Measurements from ENCODE around the gene MED16.
A peak's percentile ranks its signal among the peaks of the same experiment; 100 is the strongest.
"Not testable (repeated sequence)": the region's sequence is repeated elsewhere in the genome, so short reads cannot be mapped to it uniquely, and the experiment has no call there.

MED16 gene

DNA sequence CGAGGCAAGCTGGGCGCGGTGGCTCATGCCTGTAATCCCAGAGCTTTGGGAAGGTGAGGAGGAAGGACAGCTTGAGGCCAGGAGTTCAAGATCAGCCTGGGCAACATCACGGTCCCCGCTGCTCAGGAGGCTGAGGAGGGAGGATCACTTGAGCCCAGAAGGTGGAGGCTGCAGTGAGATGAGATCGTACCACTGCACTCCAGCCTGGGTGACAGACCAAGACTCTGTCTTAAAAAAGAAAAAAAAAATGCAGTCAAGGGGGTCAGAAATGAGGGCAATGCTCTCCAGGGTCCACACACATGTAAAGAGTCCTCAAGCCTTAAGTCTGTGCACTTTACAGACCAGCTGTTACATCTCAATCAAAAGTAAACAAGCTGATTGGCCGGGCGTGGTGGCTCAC is 11.6 kb upstream of the MED16 start:
- DNase-seq, result no peak

DNA sequence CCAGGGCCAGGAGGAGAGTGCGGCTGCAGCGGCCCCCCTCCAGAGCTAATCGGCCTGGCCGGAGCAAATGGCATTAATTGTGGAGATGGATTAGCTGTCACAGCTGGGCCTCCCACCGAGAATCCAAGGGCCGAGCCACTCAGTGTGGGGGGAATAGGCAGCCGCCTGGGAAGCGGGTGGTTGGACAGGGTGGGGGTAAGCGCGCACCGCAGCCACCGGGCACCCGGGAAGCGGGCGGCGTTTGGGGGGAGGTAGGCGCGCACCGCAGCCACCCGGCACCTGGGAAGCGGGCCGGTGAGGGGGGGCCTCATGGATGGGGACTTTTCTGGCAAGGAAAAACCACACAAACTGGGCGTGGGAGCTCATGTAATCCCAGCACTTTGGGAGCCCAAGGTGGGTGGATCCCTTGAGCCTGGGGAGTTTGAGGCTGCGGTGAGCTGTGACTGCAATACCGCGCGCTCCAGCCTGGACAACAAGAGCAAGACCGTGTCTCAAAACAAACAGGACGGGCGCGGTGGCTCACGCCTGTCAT is 10.3 kb upstream of the MED16 start:
- no peak for DNase-seq

DNA sequence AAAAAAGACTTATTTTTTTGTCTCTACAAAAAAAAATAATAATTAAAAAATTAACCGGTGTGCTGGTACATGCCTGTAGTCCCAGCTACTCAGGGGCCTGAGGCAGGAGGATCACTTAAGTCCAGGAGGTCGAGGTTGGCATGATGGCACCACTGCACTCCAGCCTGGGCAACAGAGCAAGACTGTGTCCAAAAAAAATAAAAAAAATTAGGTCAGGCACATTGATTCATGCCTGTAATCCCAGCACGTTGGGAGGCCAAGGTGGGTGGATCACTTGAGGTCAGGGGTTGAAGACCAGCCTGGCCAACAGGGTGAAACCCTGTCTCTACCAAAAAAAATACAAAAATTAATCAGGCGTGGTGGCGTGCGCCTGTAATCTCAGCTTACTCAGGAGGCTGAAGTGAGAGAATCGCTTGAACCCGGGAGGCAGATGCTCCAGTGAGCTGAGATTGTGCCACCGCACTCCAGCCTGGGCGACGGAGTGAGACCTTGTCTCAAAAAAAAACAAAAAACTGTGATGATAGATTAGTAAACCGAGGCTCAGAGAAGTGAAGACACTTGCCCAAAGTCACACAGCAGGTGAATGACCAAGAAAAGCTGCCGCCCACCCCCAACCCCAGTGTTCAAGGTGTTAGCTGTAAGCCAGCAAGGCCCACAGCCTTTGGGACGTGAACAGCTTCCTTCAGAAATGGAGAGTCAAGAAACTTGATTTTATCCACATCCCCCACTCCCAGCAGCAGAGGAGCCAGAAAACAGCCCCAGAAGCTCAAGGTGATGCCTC is 9.6 kb upstream of the MED16 start:
- no peak for DNase-seq

DNA sequence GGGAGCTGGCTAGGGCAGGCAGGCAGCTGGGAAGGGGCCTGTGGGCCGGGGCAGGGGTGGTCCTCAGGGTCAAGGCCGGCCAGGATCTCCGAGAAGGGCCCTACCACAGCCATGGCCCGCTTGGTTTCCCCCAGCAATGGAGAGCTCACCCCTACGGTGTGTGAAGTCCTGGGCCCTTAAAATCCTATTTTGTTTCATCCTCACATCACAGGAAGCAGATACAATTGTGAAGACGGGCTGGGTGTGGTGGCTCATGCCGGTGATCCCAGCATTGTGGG is 9.0 kb upstream of the MED16 start:
- DNase-seq, result no peak

DNA sequence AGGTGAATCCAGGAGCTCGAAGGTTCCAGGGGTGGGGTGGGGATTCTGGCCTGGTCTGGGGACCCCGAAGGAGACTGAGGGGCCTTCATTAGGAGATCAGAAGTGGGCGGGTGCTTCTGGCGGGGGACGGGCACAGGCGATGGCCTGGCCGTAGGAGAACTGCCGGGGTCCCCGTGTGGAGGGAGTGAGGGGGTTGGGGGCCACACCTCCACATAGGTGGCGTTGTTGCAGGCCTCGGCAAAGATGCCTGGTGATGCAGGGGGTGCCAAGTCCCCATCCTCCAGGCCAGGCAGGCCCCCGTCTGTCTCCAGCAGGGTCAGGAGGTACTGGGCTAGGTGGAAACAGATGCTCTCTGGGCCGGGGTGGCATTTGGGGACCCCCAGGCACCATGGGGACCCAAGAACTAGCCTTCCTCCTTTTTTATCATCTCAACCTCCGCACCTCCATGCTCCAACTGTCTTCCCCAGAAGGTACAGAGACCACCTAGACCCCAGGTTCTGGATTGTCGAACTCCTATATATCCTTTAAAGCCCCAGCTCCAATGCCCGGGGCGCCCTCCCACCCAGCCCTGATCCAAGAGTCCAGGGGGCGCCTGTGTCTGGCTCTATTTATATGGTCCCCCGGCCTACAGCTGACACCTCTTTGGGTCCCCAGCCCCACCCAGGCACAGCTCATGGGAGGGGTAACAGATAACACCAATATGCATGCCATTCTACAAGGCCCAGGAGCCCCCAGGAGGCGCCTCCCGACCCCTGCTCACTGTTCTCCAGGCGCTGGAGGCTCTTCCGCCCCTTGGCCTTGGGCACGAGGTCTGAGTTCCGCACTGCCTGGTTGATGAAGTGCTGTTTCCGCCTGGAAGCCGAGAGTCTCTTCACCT is 8.5 kb upstream of the MED16 start:
- no peak for DNase-seq

DNA sequence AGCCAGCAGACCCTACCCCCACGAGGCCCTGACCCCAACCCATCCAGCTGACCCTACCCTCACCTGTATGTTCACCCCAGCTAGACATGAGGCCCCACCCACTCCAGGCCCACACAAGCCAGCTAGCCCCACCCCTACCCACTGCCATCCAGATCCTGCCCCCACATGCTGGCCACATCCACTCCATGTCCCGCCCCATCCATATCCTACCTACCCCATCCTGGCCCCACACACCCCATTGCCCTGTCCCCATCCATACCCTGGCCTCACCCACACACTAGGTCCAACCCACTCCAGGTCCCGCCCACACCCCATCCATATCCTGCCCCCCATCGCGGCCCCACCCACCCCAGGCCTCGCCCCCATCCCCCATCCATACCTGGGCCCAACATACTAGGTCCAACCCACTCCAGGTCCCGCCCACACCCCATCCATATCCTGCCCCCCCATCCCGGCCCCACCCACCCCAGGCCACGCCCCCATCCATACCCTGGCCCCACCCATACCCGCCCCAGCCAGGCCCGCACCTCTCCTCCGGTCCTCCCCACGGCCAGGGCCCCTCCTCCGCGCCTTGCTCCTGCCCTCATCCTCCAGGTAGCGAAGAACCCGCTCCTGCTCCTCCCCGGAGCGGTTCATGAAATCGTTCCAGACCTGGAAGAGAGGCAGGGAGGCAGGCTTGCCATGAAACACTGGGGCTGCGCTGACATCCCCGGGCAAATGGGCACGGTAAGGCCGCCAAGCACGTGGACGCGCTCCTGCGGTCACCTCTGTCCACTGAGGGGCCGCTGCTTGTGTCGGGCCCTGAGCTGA is 7.5 kb upstream of the MED16 start:
- DNase-seq, result no peak

DNA sequence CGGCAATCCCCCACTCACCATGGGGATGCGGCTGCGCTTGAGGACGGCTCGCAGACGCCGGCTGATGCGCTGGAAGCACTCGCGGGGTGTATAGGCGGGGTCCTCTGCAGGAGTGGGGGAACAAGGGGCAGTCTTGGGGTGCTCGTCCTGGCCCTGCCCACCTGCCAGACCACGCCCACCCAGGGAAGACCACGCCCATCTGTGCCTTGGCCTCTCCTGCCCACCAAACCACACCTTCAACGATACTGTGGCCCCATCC is 7.0 kb upstream of the MED16 start:
- DNase-seq, result no peak

DNA sequence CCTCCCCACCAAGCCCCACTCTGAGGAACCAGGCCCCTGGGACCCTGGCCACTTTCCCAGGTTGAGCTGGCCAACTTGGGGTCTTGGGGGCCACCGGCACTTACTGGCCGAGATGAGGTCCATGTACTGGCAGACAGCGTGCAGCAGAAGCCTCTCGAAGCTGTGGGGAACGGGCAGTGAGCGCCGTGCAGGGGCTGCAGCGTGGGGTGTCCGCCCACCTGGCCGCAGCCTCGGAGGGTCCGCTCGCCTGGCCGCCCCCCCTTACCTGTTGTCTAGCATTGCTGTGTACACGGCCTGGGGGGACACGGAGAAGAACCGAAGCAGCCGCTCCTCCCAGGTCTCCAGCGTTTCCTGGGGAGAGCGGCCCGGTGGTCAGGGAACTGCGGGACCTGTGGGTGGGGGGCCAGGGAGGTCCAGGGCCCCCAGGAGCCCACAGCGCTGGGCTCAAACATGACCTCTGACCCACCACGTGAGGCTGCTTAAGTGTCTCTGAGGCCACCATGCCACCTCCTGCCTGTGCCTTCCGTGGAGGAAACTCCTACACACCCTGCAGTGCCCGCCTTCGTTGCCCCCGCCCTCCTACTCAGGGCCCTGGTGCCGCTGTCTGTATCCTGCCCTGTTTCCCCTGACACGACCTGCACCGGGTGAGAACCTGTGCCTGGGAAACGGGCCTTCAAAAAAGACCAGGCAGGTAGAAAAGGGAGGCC is 6.5 kb upstream of the MED16 start:
- DNase-seq, result no peak

DNA sequence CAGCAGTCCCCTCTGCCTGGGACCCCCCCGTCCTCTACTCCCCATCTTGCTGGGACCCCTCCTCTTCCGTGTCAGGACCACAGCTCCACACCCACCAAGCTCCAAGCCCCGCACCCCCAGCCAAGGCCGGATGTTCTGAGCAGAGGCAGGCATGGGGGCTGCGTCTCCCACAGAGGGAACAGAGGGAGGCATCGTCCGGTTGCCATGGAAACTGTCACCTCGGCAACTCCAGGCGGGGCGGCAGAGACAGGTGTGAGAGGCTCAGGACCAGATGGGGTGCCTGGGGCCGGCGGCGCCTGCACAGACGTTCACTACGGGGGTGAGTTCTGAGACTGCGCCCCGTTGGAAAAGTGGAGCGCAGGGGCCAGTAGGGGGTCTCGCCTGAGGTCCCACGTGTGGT is 5.7 kb upstream of the MED16 start:
- no peak for DNase-seq

DNA sequence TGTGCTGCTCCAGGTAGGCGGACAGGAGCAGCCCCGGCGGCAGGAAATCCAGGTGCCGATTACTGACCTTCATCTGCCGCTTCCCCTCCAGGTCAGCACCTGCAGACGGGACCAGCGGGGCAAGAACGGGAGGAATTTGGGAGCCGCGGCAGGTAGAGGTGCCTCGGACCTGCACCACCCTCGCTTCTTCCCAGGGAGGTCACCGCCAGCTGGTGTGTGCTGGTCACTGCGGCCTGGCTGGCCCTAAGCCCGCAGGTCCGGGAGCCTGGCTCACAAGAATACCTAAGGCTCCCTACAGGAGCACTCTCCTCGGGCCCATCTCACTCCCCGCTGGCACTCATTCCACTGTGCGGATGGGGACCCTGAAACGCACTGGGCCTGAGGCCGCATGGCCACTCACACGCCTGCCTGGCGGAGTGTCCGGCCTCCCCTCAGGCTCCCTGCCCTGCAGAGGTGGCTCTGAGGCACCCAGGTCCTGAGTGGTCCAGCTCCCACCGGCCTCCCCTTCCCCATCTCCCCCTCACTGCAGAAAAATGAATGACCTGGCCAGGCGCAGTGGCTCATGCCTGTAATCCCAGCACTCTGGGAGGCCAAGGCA is 4.6 kb upstream of the MED16 start:
- DNase-seq, result no peak

DNA sequence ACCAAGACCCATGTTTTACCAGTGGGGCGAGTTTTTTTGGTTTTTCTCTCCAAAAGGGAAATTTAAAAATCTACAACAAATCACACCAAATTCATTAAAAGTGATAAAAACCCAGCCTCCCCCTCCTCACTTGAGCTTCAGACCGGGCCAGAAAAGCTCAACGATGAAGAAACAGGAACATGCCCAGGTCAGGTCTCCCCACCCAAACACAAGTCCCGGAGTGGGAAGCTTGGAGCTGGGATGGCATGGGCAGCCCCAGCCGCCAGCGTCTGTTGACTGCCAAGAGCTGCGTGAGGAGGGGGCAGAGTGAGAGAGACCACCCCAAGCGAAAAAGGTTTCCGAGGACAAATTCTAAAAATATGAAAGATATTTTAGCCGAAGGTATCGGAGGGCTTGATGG is 4.0 kb upstream of the MED16 start:
- no peak for DNase-seq

DNA sequence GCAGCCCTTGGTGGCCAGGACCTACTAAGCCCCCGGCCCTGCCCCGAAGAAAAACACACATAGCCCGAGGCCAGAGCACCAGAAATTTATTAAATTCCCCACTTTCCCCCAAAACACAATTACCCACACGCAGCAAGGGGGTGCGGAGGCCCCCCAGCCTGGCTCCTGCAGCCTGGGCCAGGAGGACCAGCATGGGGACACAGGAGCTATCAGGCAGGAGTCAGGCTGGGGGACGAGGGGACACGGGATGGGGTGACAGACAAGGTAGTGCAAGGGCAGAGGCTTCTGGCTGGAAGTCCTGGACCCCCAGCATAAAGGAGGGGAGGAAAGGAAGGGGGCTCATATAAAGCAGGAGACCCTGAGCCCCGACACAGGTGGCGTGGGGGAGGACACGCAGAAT is 3.4 kb upstream of the MED16 start:
- no peak for DNase-seq

DNA sequence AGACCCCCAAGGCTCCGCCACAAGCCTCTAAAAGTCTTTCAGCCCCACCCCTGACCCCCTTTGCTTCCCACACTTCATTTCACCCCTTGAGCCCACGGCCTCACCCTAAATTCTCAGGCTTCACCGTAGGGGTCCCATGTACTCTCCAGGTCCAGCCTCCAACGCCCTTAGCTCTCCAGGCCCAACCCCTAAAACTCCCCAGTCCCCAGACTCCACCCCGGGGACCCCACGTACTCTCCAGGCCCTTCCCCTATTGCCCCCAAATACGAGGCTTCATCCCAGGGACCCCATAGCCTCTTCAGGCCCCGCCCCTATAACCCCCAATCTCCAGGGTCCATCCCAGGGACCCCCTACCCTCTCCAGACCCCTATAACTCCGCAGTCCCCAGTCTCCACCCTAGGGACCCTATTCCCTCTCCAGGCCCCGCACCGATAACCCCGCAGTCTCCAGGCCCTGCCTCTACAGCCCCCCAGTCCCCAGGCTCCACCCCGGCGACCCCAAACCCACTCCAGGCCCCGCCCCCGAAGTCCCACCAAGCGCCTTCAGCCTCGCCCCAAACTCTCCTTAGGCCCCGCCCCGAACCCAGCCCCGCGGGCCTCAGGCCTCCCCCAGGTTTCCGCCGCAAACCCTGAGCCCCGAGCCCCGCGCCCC is 619 bp downstream of the MED16 start:
- peak; percentile 55 for DNase-seq

DNA sequence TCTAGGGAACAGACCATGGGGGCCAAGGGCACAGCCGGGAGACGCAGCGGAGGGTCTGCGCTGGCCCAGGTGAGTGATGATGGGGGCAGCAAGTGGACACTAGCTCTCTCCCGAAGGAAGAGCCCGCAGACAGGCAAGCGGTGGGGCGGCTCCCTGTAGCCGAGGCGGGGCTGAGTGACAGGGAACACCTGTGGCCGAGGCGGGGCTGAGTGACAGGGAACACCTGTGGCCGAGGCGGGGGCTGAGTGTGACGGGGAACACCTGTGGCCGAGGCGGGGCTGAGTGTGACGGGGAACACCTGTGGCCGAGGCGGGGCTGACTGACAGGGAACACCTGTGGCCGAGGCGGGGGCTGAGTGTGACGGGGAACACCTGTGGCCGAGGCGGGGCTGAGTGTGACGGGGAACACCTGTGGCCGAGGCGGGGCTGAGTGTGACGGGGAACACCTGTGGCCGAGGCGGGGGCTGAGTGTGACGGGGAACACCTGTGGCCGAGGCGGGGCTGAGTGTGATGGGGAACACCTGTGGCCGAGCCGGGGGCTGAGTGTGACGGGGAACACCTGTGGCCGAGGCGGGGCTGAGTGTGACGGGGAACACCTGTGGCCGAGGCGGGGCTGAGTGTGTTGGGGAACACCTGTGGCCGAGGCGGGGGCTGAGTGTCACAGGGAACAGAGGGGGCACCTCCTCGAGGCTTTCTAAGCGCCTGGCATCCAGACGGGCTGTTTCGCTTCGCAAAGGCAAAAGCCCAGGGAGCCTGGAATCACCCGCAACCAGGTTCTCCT is 1.4 kb downstream of the MED16 start:
- not testable (repeated sequence) for DNase-seq

DNA sequence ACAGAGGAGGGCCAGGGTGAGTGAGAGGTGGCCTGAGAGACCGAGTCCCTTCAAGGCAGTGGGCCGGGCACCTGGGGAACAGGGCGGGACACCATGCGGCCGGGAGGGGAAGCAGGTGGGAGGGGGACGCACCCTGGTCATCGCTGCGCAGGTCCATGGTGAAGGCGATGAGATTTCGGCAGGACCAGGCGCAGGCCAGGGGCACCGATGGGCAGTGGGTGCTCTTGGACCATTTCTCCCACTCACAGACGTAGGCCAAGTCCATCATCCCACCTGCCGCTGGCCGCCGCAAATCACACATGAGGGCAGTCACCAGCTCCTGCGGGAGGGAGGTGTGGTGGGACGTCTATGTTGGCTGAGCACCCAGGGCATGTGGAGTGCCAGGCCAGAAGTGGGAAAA is 2.2 kb downstream of the MED16 start:
- DNase-seq, result no peak

DNA sequence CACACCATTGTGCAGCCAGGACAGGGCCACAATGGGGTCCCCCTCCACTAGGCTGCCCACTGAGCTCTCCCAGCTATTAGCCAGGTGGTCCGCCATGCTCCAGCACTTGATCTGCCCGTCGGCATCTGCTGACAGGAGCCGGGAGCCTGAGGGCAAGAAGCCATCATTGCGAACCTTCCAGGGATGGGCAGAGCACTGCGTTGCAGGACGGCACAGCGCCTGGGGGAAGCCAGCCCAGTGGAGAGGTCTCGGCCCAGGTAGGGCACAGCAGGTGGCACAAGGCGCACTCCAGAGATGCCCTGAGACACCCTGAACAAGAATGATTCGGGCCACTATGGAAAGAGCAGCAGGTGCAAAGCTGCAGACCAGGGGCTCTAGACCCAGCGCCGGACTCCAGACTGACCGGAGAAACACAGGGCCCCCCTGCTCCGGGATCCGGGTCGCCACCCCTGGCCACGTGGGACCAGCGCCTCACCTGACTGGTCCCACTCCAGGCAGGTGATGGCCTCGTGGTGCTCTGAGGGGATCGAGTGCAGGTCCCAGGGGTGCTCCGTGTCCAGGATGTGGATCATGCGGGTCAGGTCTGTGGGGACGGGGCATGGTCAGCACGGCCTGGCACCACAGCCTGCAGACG is 3.2 kb downstream of the MED16 start:
- no peak for DNase-seq

DNA sequence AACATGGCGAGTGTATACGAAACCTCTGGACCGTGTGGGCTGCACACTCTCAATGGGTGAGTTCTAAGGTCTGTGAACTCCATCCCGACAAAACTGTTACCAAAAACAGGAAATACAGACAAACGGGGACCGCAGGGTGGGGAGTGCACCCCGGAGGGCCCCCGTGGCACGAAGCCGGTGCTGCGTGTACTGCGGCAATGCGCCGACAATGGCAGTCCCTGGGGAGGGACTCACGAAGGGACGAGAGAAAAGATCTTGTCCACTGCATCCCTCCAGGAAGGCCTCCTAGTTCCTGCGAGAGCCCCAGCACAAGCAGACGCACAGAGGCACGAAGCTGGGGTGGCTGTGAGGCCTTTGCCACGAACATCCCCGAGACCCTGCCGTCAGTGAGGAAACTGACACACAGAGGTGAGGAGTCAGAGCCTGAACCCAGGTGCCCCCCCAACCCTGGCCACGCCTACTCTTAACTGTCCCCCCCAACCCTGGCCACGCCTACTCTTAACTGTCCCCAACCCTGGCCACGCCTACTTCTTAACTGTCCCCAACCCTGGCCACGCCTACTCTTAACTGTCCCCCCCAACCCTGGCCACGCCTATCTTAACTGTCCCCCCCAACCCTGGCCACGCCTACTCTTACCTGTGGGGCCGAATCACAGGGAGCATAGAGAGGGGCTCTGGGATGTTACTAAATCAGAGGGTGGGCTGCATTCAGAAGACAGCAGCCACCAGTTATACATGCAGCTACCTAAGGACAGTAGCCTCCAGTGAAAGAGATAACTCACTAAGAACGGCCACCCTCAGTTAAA is 4.2 kb downstream of the MED16 start:
- DNase-seq, result peak; percentile 47

DNA sequence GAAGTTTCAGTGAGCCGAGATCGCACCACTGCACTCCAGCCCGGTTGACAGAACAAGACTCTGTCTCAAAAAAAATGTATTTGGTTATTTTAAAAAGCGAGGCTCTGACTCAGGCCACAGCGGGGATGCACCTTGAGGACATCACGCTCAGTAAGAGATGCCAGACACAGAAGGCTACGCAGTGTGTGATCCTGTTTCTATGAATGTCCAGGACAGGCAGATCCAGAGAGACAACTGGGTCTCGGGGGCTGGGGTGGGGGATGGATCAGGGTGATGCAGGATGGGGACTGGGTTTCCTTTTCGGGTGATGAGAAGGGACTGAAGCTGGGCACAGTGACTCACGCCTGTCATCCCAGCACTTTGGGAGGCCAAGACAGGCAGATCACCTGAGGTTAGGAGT is 5.4 kb downstream of the MED16 start:
- DNase-seq, result no peak

DNA sequence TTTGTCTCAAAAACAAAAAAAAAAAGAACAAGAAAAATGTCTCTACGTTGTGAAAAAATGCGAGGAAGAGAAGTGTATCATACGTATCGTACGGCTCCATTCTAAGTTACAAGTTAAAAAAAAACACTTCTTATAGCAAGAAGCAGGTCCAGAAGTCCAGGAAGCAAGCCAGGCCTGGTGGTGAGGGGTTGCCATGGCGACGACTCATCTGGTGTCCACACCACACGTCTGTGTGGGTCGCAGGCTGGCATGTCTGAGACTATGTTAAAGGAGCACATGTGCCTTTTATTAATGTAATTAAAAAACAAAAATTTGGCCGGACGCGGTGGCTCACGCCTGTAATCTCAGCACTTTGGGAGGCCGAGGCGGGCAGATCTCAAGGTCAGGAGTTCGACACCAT is 5.9 kb downstream of the MED16 start:
- no peak for DNase-seq

All from activated CD8-positive, alpha-beta memory T cell treated with anti-CD3 and anti-CD28 coated beads, Interleukin-2, amount 50 U/mL, for 4 hours (primary cell).